Measurements from ENCODE around the gene DGKB. TPM values are rescaled to one million over a fixed set of nuclear protein-coding genes. Genes with fewer than 3 reads are reported as not detected.

The DGKB gene
- total and polyA plus RNA-seq, 7 experiments from 2014 or later, result not detected

DNA sequence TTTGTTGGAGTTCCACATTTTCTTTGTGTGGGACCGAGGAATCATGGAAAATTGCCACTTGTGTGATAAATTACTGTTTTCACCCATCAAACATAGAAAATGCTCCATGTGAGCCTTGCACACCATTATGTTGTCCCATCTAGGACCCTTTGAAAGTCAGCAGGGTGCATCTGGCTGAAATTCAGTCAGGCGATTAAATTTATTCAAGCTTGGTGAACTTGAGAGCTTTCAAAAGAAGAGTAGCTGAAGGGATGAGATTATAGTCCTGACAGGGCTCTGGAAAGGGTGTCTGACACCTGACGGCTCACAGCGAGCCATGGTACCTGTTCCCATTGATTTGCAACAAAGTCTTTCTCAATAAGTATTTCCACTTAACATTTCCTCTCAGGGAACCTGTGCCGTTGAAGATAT, 513.4 kb downstream of the DGKB start:
- no peak for DNase-seq

DNA sequence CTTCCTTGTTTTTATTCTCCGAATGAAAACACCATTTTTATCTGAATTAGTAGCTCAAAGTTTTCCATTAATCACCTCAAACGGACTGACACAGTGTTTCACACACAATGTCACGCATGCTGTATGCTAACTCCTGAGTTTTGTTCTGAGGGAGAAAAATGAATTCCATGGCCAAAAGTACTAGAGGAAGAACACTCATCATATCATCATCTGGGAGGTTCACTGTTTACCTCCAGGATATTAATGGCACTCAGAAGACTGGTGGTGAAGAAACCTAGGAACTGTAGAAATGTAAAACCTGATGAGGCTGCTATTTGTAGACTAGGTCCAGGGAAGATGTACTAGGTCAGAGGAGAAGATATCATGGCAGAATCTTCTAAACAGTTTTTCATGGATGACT, 517.5 kb downstream of the DGKB start:
- no peak for ATAC-seq
- H3K4me1 ChIP-seq (ENCODE audit: control insufficient read depth in 2 of 2, insufficient read depth in 2 of 2, low read length in 2 of 2), result no peaks in the 10 kb centered on the region
- Mint-ChIP-seq H3K4me3 (no peak overlapping the region), H3K4me1 (no peaks in the 10 kb centered on the region), H3K36me3 (no peaks in the 10 kb centered on the region), H3K9me3 (peaks cover 0 to 9% (median 4%) of the 10 kb centered on the region in 11 donors), H3K27ac (no peak overlapping the region), H3K27me3 (no peaks in the 10 kb centered on the region)
- H3K36me3 ChIP-seq (ENCODE audit: control insufficient read depth in 2 of 3, insufficient read depth in 3 of 3, low read length in 3 of 3), result no peaks in the 10 kb centered on the region
- no peaks in the 10 kb centered on the region for H3K9me3 ChIP-seq (ENCODE audit: control insufficient read depth in 2 of 3, low read length in 3 of 3)
- no peaks in the 10 kb centered on the region for H3K27me3 ChIP-seq (ENCODE audit: control insufficient read depth in 2 of 2, insufficient read depth in 2 of 2, low read length in 2 of 2)
- intact Hi-C loops (cut with micrococcal nuclease), result no loop called here
- ChIA-PET CTCF (no interaction called here), POLR2A (no interaction called here)
- no peak overlapping the region for H3K27ac ChIP-seq (ENCODE audit: low read depth, low read length)
- DNase-seq, result no peak
- no peak overlapping the region for H3K4me3 ChIP-seq (ENCODE audit: low read length)

More for the DNA sequence above, 513.4 kb downstream of the DGKB start:
- Histone ChIP-seq H3K4me1 (ENCODE audit: control insufficient read depth in 2 of 2, insufficient read depth in 2 of 2, low read length in 2 of 2) (no peaks in the 10 kb centered on the region), H3K27ac (ENCODE audit: low read depth, low read length) (no peak overlapping the region), H3K36me3 (ENCODE audit: control insufficient read depth in 2 of 3, insufficient read depth in 3 of 3, low read length in 3 of 3) (no peaks in the 10 kb centered on the region), H3K4me3 (ENCODE audit: low read length) (no peak overlapping the region), H3K9me3 (ENCODE audit: control insufficient read depth in 2 of 3, low read length in 3 of 3) (no peaks in the 10 kb centered on the region), H3K27me3 (ENCODE audit: control insufficient read depth in 2 of 2, insufficient read depth in 2 of 2, low read length in 2 of 2) (no peaks in the 10 kb centered on the region)
- no peaks in the 10 kb centered on the region for H3K4me1 Mint-ChIP-seq
- no peak overlapping the region for H3K27ac Mint-ChIP-seq
- ChIA-PET POLR2A (no interaction called here), CTCF (no interaction called here)
- peaks cover 0 to 9% (median 2%) of the 10 kb centered on the region in 11 donors for H3K9me3 Mint-ChIP-seq
- no peaks in the 10 kb centered on the region for H3K27me3 Mint-ChIP-seq
- no peak for ATAC-seq
- H3K36me3 Mint-ChIP-seq, result no peaks in the 10 kb centered on the region
- intact Hi-C loops (cut with micrococcal nuclease), result no loop called here
- no peak overlapping the region for H3K4me3 Mint-ChIP-seq

DNA sequence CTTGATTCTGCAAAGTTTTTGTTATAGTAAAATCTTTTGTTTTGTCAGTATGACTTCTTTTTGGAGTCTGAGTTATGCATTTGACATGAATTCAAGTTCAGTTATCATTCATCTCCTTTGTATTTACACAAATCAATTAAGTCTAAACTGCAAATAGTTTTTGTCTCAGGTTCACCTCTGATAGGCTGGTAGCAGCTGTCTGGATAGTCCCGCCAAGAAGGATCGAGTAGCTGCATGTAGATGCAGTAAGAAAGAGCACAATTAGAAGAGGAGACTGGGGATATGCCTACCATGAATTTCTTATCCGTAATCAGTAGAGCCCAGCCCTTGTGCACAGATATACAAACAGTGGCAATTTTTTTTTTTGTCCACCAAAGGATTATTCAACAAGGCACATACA, 520.6 kb downstream of the DGKB start:
- no peaks in the 10 kb centered on the region for H3K27me3 ChIP-seq (ENCODE audit: control insufficient read depth in 2 of 2, insufficient read depth in 2 of 2, low read length in 2 of 2)
- Mint-ChIP-seq H3K4me3 (no peak overlapping the region), H3K27me3 (no peaks in the 10 kb centered on the region), H3K9me3 (peaks cover 0 to 9% (median 4%) of the 10 kb centered on the region in 11 donors), H3K36me3 (no peaks in the 10 kb centered on the region), H3K4me1 (no peaks in the 10 kb centered on the region), H3K27ac (no peak overlapping the region)
- no peaks in the 10 kb centered on the region for H3K9me3 ChIP-seq (ENCODE audit: control insufficient read depth in 2 of 3, low read length in 3 of 3)
- H3K27ac ChIP-seq (ENCODE audit: low read depth, low read length), result no peak overlapping the region
- no peaks in the 10 kb centered on the region for H3K4me1 ChIP-seq (ENCODE audit: control insufficient read depth in 2 of 2, insufficient read depth in 2 of 2, low read length in 2 of 2)
- no peaks in the 10 kb centered on the region for H3K36me3 ChIP-seq (ENCODE audit: control insufficient read depth in 2 of 3, insufficient read depth in 3 of 3, low read length in 3 of 3)
- intact Hi-C loops (cut with micrococcal nuclease), result no loop called here
- H3K4me3 ChIP-seq (ENCODE audit: low read length), result no peak overlapping the region
- ATAC-seq (no peak), DNase-seq (no peak)
- ChIA-PET CTCF (no interaction called here), POLR2A (no interaction called here)

DNA sequence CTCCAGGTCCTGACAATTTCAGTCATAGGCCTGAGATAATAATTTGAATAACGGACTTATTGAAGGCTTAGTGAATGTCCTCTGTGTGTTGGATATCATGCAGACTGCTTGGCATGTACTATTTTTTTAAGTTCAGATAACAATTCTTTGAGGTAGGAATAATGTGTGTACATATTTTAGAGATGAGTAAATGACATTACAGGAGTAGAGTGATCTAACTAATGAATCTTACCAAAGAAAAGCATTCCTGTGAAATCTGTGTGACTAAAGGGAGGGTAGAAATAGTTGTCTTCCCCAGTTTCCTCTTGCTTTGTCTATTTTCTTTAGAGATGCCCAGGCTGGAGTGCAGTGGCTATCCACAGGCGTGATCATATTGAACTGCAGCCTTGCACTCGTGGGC, 521.2 kb downstream of the DGKB start:
- no peak overlapping the region for H3K27ac ChIP-seq (ENCODE audit: low read depth, low read length)
- intact Hi-C loops (cut with micrococcal nuclease), result no loop called here
- H3K4me1 Mint-ChIP-seq, result no peaks in the 10 kb centered on the region
- H3K36me3 Mint-ChIP-seq, result no peaks in the 10 kb centered on the region
- no peaks in the 10 kb centered on the region for H3K36me3 ChIP-seq (ENCODE audit: control insufficient read depth in 2 of 3, insufficient read depth in 3 of 3, low read length in 3 of 3)
- no peak overlapping the region for H3K4me3 ChIP-seq (ENCODE audit: low read length)
- DNase-seq (no peak), ATAC-seq (no peak)
- no peaks in the 10 kb centered on the region for H3K27me3 ChIP-seq (ENCODE audit: control insufficient read depth in 2 of 2, insufficient read depth in 2 of 2, low read length in 2 of 2)
- no peak overlapping the region for H3K27ac Mint-ChIP-seq
- no peaks in the 10 kb centered on the region for H3K4me1 ChIP-seq (ENCODE audit: control insufficient read depth in 2 of 2, insufficient read depth in 2 of 2, low read length in 2 of 2)
- no peak overlapping the region for H3K4me3 Mint-ChIP-seq
- peaks cover 0 to 6% (median 4%) of the 10 kb centered on the region in 11 donors for H3K9me3 Mint-ChIP-seq
- H3K27me3 Mint-ChIP-seq, result no peaks in the 10 kb centered on the region
- H3K9me3 ChIP-seq (ENCODE audit: control insufficient read depth in 2 of 3, low read length in 3 of 3), result no peaks in the 10 kb centered on the region
- ChIA-PET CTCF (no interaction called here), POLR2A (no interaction called here)

DNA sequence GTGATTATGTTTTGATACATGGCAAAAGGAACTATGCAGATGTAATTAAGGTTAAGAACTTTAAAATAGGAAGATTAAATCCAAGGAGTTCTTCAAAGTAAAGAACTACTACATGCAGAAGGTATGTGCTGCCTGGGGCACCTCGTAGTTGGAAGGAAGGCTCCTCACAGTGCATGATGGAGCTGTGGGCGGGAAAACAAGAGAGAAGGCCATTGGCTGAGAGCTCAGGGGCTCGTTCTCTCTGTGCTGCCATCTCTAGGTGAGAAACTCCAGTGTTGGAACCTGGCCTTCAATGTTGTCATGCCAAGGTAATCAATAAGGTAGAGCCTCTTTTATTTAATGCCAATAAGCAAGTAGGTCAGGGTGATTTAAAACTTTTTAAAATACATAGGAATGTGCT, 521.7 kb downstream of the DGKB start:
- Histone ChIP-seq H3K27ac (ENCODE audit: low read depth, low read length) (no peak overlapping the region), H3K27me3 (ENCODE audit: control insufficient read depth in 2 of 2, insufficient read depth in 2 of 2, low read length in 2 of 2) (no peaks in the 10 kb centered on the region), H3K9me3 (ENCODE audit: control insufficient read depth in 2 of 3, low read length in 3 of 3) (no peaks in the 10 kb centered on the region), H3K4me1 (ENCODE audit: control insufficient read depth in 2 of 2, insufficient read depth in 2 of 2, low read length in 2 of 2) (no peaks in the 10 kb centered on the region), H3K36me3 (ENCODE audit: control insufficient read depth in 2 of 3, insufficient read depth in 3 of 3, low read length in 3 of 3) (no peaks in the 10 kb centered on the region), H3K4me3 (ENCODE audit: low read length) (no peak overlapping the region)
- no peak overlapping the region for H3K4me3 Mint-ChIP-seq
- H3K27ac Mint-ChIP-seq, result no peak overlapping the region
- no peaks in the 10 kb centered on the region for H3K27me3 Mint-ChIP-seq
- POLR2A ChIA-PET, result no interaction called here
- DNase-seq (no peak), ATAC-seq (no peak)
- intact Hi-C loops (cut with micrococcal nuclease), result no loop called here
- peaks cover 0 to 6% (median 4%) of the 10 kb centered on the region in 11 donors for H3K9me3 Mint-ChIP-seq
- H3K4me1 Mint-ChIP-seq, result no peaks in the 10 kb centered on the region
- H3K36me3 Mint-ChIP-seq, result no peaks in the 10 kb centered on the region
- CTCF ChIA-PET, result no interaction called here

DNA sequence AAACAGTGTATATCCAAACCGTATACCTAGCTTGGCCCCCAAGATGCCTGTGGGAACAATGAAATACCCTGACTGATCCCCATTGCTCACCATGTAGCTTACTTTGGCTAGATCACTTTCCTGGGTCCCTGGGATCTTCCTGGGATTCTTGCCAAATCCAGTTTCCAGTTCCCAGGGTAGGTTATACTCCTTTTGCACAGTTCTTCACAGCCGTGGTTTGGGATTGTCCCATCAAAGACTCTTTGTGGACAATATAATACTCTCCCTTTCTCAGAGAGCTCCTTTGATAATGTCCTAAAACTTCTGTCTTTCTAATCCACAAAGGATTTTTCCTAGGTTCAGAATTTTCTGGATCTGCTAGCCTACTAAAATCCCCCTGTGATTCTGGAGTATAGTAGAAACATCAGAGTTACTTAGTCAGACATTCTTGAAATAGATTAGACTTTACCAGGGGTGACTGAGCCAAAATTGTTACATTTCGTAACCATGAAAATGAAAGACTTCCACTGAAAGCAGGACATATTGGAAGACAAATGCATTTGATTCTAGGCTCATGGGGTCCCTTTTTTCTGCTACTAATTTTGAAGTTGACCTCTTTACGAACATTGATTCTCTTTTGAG, 524.8 kb downstream of the DGKB start:
- Histone ChIP-seq H3K4me3 (ENCODE audit: low read length) (no peak overlapping the region), H3K27ac (ENCODE audit: low read depth, low read length) (no peak overlapping the region), H3K9me3 (ENCODE audit: control insufficient read depth in 2 of 3, low read length in 3 of 3) (no peaks in the 10 kb centered on the region), H3K36me3 (ENCODE audit: control insufficient read depth in 2 of 3, insufficient read depth in 3 of 3, low read length in 3 of 3) (no peaks in the 10 kb centered on the region), H3K4me1 (ENCODE audit: control insufficient read depth in 2 of 2, insufficient read depth in 2 of 2, low read length in 2 of 2) (no peaks in the 10 kb centered on the region), H3K27me3 (ENCODE audit: control insufficient read depth in 2 of 2, insufficient read depth in 2 of 2, low read length in 2 of 2) (no peaks in the 10 kb centered on the region)
- Mint-ChIP-seq H3K27ac (no peak overlapping the region), H3K4me3 (no peak overlapping the region), H3K9me3 (peaks cover 0 to 15% (median 4%) of the 10 kb centered on the region in 11 donors), H3K36me3 (no peaks in the 10 kb centered on the region), H3K27me3 (no peaks in the 10 kb centered on the region), H3K4me1 (no peaks in the 10 kb centered on the region)
- CTCF ChIA-PET, result no interaction called here
- ATAC-seq, result no peak
- intact Hi-C loops (cut with micrococcal nuclease), result no loop called here
- POLR2A ChIA-PET, result no interaction called here
- DNase-seq, result no peak

GRCh38 chr7:14376711-14377110, 525.8 kb downstream of the DGKB start:
- H3K27ac ChIP-seq (ENCODE audit: low read depth, low read length), result no peak overlapping the region
- Mint-ChIP-seq H3K9me3 (peaks cover 0 to 15% (median 4%) of the 10 kb centered on the region in 11 donors), H3K4me1 (no peaks in the 10 kb centered on the region), H3K4me3 (no peak overlapping the region), H3K36me3 (no peaks in the 10 kb centered on the region), H3K27ac (no peak overlapping the region), H3K27me3 (no peaks in the 10 kb centered on the region)
- H3K4me1 ChIP-seq (ENCODE audit: control insufficient read depth in 2 of 2, insufficient read depth in 2 of 2, low read length in 2 of 2), result no peaks in the 10 kb centered on the region
- no peak overlapping the region for H3K4me3 ChIP-seq (ENCODE audit: low read length)
- intact Hi-C loops (cut with micrococcal nuclease), result no loop called here
- no peak for ATAC-seq
- ChIA-PET POLR2A (no interaction called here), CTCF (no interaction called here)
- no peaks in the 10 kb centered on the region for H3K27me3 ChIP-seq (ENCODE audit: control insufficient read depth in 2 of 2, insufficient read depth in 2 of 2, low read length in 2 of 2)
- no peaks in the 10 kb centered on the region for H3K9me3 ChIP-seq (ENCODE audit: control insufficient read depth in 2 of 3, low read length in 3 of 3)
- no peak for DNase-seq
- no peaks in the 10 kb centered on the region for H3K36me3 ChIP-seq (ENCODE audit: control insufficient read depth in 2 of 3, insufficient read depth in 3 of 3, low read length in 3 of 3)

Measured in naive thymus-derived CD4-positive, alpha-beta T cell (primary cell).